ENCODE data around the gene UBXN11.
"Not testable (repeated sequence)": the region's sequence is repeated elsewhere in the genome, so short reads cannot be mapped to it uniquely, and the experiment has no call there.

The UBXN11 gene

GRCh38 chr1:26321315-26322041, 15.0 kb upstream of the UBXN11 start:
- H3K27me3 ChIP-seq (ENCODE audit: control insufficient read depth in 5 of 5, insufficient read depth in 4 of 5, low read length in 5 of 5): peaks cover 0 to 5% (median 0%) of the 10 kb centered on the region in 5 donors
- H3K4me3 ChIP-seq (ENCODE audit: low read depth in 1 of 5, low read length in 5 of 5): peak overlapping the region in 3 of 5 donors; percentile 13 to 40 (median 22)
- no peaks in the 10 kb centered on the region for H3K9me3 ChIP-seq (ENCODE audit: control insufficient read depth in 5 of 5, low read length in 5 of 5)
- H3K9ac ChIP-seq (ENCODE audit: low read length in 5 of 5): peak overlapping the region in 2 of 5 donors; percentile 5 to 25
- H3K4me1 ChIP-seq (ENCODE audit: control insufficient read depth in 5 of 5, insufficient read depth in 5 of 5, low read length in 5 of 5): peaks cover 4 to 34% (median 13%) of the 10 kb centered on the region in 5 donors
- no peaks in the 10 kb centered on the region for H3K36me3 ChIP-seq (ENCODE audit: control insufficient read depth in 5 of 5, insufficient read depth in 5 of 5, low read length in 5 of 5)
- no peak overlapping the region for H3K27ac ChIP-seq (ENCODE audit: low read depth, low read length)

- peak overlapping the region in 1 of 5 donors; percentile 40 for H3K4me3 ChIP-seq (ENCODE audit: low read depth in 1 of 5, low read length in 5 of 5)
- no peak overlapping the region for H3K27ac ChIP-seq (ENCODE audit: low read depth, low read length)
- H3K36me3 ChIP-seq (ENCODE audit: control insufficient read depth in 5 of 5, insufficient read depth in 5 of 5, low read length in 5 of 5): no peaks in the 10 kb centered on the region
- peak overlapping the region in 1 of 5 donors; percentile 5 for H3K9ac ChIP-seq (ENCODE audit: low read length in 5 of 5)
- peaks cover 4 to 35% (median 13%) of the 10 kb centered on the region in 5 donors for H3K4me1 ChIP-seq (ENCODE audit: control insufficient read depth in 5 of 5, insufficient read depth in 5 of 5, low read length in 5 of 5)
- peaks cover 0 to 5% (median 0%) of the 10 kb centered on the region in 5 donors for H3K27me3 ChIP-seq (ENCODE audit: control insufficient read depth in 5 of 5, insufficient read depth in 4 of 5, low read length in 5 of 5)
- no peaks in the 10 kb centered on the region for H3K9me3 ChIP-seq (ENCODE audit: control insufficient read depth in 5 of 5, low read length in 5 of 5)
Observed at GRCh38 chr1:26320896-26321295, 14.5 kb upstream of the UBXN11 start.

GRCh38 chr1:26318338-26319064, 12.1 kb upstream of the UBXN11 start:
- Histone ChIP-seq H3K9me3 (ENCODE audit: control insufficient read depth in 5 of 5, low read length in 5 of 5) (no peaks in the 10 kb centered on the region), H3K27me3 (ENCODE audit: control insufficient read depth in 5 of 5, insufficient read depth in 4 of 5, low read length in 5 of 5) (peaks cover 0 to 5% (median 0%) of the 10 kb centered on the region in 5 donors), H3K36me3 (ENCODE audit: control insufficient read depth in 5 of 5, insufficient read depth in 5 of 5, low read length in 5 of 5) (no peaks in the 10 kb centered on the region), H3K4me1 (ENCODE audit: control insufficient read depth in 5 of 5, insufficient read depth in 5 of 5, low read length in 5 of 5) (peaks cover 9 to 48% (median 25%) of the 10 kb centered on the region in 5 donors), H3K9ac (ENCODE audit: low read length in 5 of 5) (peak overlapping the region in 3 of 5 donors; percentile 1 to 21 (median 2)), H3K4me3 (ENCODE audit: low read depth in 1 of 5, low read length in 5 of 5) (peak overlapping the region in 2 of 5 donors; percentile 28), H3K27ac (ENCODE audit: low read depth, low read length) (no peak overlapping the region)

- no peaks in the 10 kb centered on the region for H3K9me3 ChIP-seq (ENCODE audit: control insufficient read depth in 5 of 5, low read length in 5 of 5)
- peaks cover 0 to 5% (median 0%) of the 10 kb centered on the region in 5 donors for H3K27me3 ChIP-seq (ENCODE audit: control insufficient read depth in 5 of 5, insufficient read depth in 4 of 5, low read length in 5 of 5)
- H3K4me1 ChIP-seq (ENCODE audit: control insufficient read depth in 5 of 5, insufficient read depth in 5 of 5, low read length in 5 of 5): peaks cover 9 to 48% (median 25%) of the 10 kb centered on the region in 5 donors
- H3K27ac ChIP-seq (ENCODE audit: low read depth, low read length): no peak within 1 kb of the TSS
- H3K4me3 ChIP-seq (ENCODE audit: low read depth in 1 of 5, low read length in 5 of 5): peak within 1 kb of the TSS in 2 of 5 donors; percentile 28
- peak within 1 kb of the TSS in 3 of 5 donors; percentile 1 to 25 (median 2) for H3K9ac ChIP-seq (ENCODE audit: low read length in 5 of 5)
- H3K36me3 ChIP-seq (ENCODE audit: control insufficient read depth in 5 of 5, insufficient read depth in 5 of 5, low read length in 5 of 5): no peaks in the 10 kb centered on the region
Observed at GRCh38 chr1:26317612-26318337, 11.3 kb upstream of the UBXN11 start, which contains the start of gene CD52. Gene CD52 (plus strand): TSS chr1:26317958. CDS start chr1:26318018, 60 bp downstream.

GRCh38 chr1:26317146-26317545, 10.7 kb upstream of the UBXN11 start:
- no peaks in the 10 kb centered on the region for H3K9me3 ChIP-seq (ENCODE audit: control insufficient read depth in 5 of 5, low read length in 5 of 5)
- H3K9ac ChIP-seq (ENCODE audit: low read length in 5 of 5): peak overlapping the region in 1 of 5 donors; percentile 4
- no peaks in the 10 kb centered on the region for H3K36me3 ChIP-seq (ENCODE audit: control insufficient read depth in 5 of 5, insufficient read depth in 5 of 5, low read length in 5 of 5)
- H3K4me1 ChIP-seq (ENCODE audit: control insufficient read depth in 5 of 5, insufficient read depth in 5 of 5, low read length in 5 of 5): peaks cover 9 to 48% (median 25%) of the 10 kb centered on the region in 5 donors
- no peak overlapping the region for H3K4me3 ChIP-seq (ENCODE audit: low read depth in 1 of 5, low read length in 5 of 5)
- H3K27me3 ChIP-seq (ENCODE audit: control insufficient read depth in 5 of 5, insufficient read depth in 4 of 5, low read length in 5 of 5): peaks cover 0 to 5% (median 0%) of the 10 kb centered on the region in 5 donors
- H3K27ac ChIP-seq (ENCODE audit: low read depth, low read length): no peak overlapping the region

GRCh38 chr1:26315874-26316850, 9.7 kb upstream of the UBXN11 start:
- H3K36me3 ChIP-seq (ENCODE audit: control insufficient read depth in 5 of 5, insufficient read depth in 5 of 5, low read length in 5 of 5): no peaks in the 10 kb centered on the region
- H3K4me1 ChIP-seq (ENCODE audit: control insufficient read depth in 5 of 5, insufficient read depth in 5 of 5, low read length in 5 of 5): peaks cover 6 to 42% (median 22%) of the 10 kb centered on the region in 5 donors
- no peak overlapping the region for H3K27ac ChIP-seq (ENCODE audit: low read depth, low read length)
- no peak overlapping the region for H3K4me3 ChIP-seq (ENCODE audit: low read depth in 1 of 5, low read length in 5 of 5)
- H3K9me3 ChIP-seq (ENCODE audit: control insufficient read depth in 5 of 5, low read length in 5 of 5): no peaks in the 10 kb centered on the region
- H3K9ac ChIP-seq (ENCODE audit: low read length in 5 of 5): no peak overlapping the region
- H3K27me3 ChIP-seq (ENCODE audit: control insufficient read depth in 5 of 5, insufficient read depth in 4 of 5, low read length in 5 of 5): peaks cover 0 to 5% (median 0%) of the 10 kb centered on the region in 5 donors

- H3K4me1 ChIP-seq (ENCODE audit: control insufficient read depth in 5 of 5, insufficient read depth in 5 of 5, low read length in 5 of 5): peaks cover 6 to 36% (median 19%) of the 10 kb centered on the region in 5 donors
- no peaks in the 10 kb centered on the region for H3K36me3 ChIP-seq (ENCODE audit: control insufficient read depth in 5 of 5, insufficient read depth in 5 of 5, low read length in 5 of 5)
- no peak overlapping the region for H3K27ac ChIP-seq (ENCODE audit: low read depth, low read length)
Observed at GRCh38 chr1:26314501-26314900, 8.1 kb upstream of the UBXN11 start.

GRCh38 chr1:26307966-26308899, 1.8 kb upstream of the UBXN11 start:
- H3K27me3 ChIP-seq (ENCODE audit: control insufficient read depth in 5 of 5, insufficient read depth in 4 of 5, low read length in 5 of 5); H3K4me3 ChIP-seq (ENCODE audit: low read depth in 1 of 5, low read length in 5 of 5); H3K9ac ChIP-seq (ENCODE audit: low read length in 5 of 5); H3K9me3 ChIP-seq (ENCODE audit: control insufficient read depth in 5 of 5, low read length in 5 of 5); H3K36me3 ChIP-seq (ENCODE audit: control insufficient read depth in 5 of 5, insufficient read depth in 5 of 5, low read length in 5 of 5); H3K27ac ChIP-seq (ENCODE audit: low read depth, low read length): not testable (repeated sequence)
- peaks cover 7 to 24% (median 16%) of the 10 kb centered on the region in 5 donors for H3K4me1 ChIP-seq (ENCODE audit: control insufficient read depth in 5 of 5, insufficient read depth in 5 of 5, low read length in 5 of 5)

More at GRCh38 chr1:26314501-26314900, 8.1 kb upstream of the UBXN11 start:
- H3K9ac ChIP-seq (ENCODE audit: low read length in 5 of 5): no peak overlapping the region
- H3K27me3 ChIP-seq (ENCODE audit: control insufficient read depth in 5 of 5, insufficient read depth in 4 of 5, low read length in 5 of 5): no peaks in the 10 kb centered on the region
- H3K9me3 ChIP-seq (ENCODE audit: control insufficient read depth in 5 of 5, low read length in 5 of 5): no peaks in the 10 kb centered on the region
- no peak overlapping the region for H3K4me3 ChIP-seq (ENCODE audit: low read depth in 1 of 5, low read length in 5 of 5)

All from subcutaneous abdominal adipose tissue (tissue), 5 donors.